ENCODE data around the gene ENPEP.

GRCh38 chr4:110477836-110478235, 1.9 kb downstream of the ENPEP start:
- TF ChIP-seq CTCF (conservative IDR thresholded peaks at IDR 0.05; ENCODE audit: low read depth, low read length) (no peak), EZH2 (IDR thresholded peaks at IDR 0.05; ENCODE audit: borderline replicate concordance, low read depth, low read length, poor library complexity, severe bottlenecking) (no peak)
